Measurements from ENCODE around the gene SPON2. TPM values are rescaled to one million over a fixed set of nuclear protein-coding genes. Genes with fewer than 3 reads are reported as not detected.

The SPON2 gene
- total RNA-seq (10 to 100 TPM; 12.8 to 15.7 TPM), total RNA-seq (0.59 to 23.4 (median 6.5) reads per million in 172 experiments)
- 12.7 TPM for polyA plus RNA-seq (2013, experiment 1 of 2)
- polyA plus RNA-seq (2013, experiment 2 of 2) = 11.9 TPM

GRCh38 chr4:1172228-1172851, at the start of gene SPON2:
Gene SPON2 (minus strand): TSS chr4:1172583.
- ChIA-PET POLR2A (interaction anchor here (1.1 to 2.9 kb wide), 4 partner anchors 12 to 76 kb away, joined by 3 to 10 read pairs (median 6); partner anchors contain the start of gene CTBP1), CTCF (interaction anchor here (0.6 kb wide), 1 partner anchor 96 kb away, joined by 3 read pairs; no protein-coding TSS in a partner anchor)
- Mint-ChIP-seq H3K4me1 (ENCODE audit: low read depth) (peaks cover 30% of the 10 kb centered on the region), H3K27ac (no peak within 1 kb of the TSS), H3K9me3 (no peaks in the 10 kb centered on the region), H3K4me3 (peak within 1 kb of the TSS; percentile 82), H3K27me3 (peaks cover 29% of the 10 kb centered on the region), H3K36me3 (ENCODE audit: low read depth) (no peaks in the 10 kb centered on the region)
- H3K4me1 ChIP-seq (ENCODE audit: insufficient read depth, low read length) = peaks cover 40% of the 10 kb centered on the region
- peaks cover 0 to 25% of the 10 kb centered on the region in 2 experiments for H3K9me3 ChIP-seq (ENCODE audit: control insufficient read depth in 1 of 2, insufficient read depth in 1 of 2, low read length in 2 of 2)
- intact Hi-C loops (cut with DNase I, micrococcal nuclease) = no loop called here
- TF ChIP-seq CTCF (IDR thresholded peaks at IDR 0.05) = no peak
- H3K27ac ChIP-seq (ENCODE audit: low read depth in 1 of 2, low read length in 2 of 2) = no peak within 1 kb of the TSS
- ATAC-seq (ENCODE audit: poor library complexity) = no peak
- peaks cover 31% of the 10 kb centered on the region in 2 experiments for H3K27me3 ChIP-seq (ENCODE audit: control insufficient read depth in 1 of 2, insufficient read depth in 2 of 2, low read length in 2 of 2)
- DNase-seq = peak in 3 of 14 experiments; percentile 14 to 34 (median 32)
- no peaks in the 10 kb centered on the region for H3K36me3 ChIP-seq (ENCODE audit: insufficient read depth, low read length)
- H3K4me3 ChIP-seq (ENCODE audit: low read length) = peak within 1 kb of the TSS; percentile 47

- CTCF ChIA-PET = no interaction called here
- no peaks in the 10 kb centered on the region for H3K9me3 ChIP-seq (ENCODE audit: control insufficient read depth in 1 of 2, insufficient read depth in 1 of 2, low read length in 2 of 2)
- H3K4me3 ChIP-seq (ENCODE audit: low read length) = no peak overlapping the region
- Mint-ChIP-seq H3K27ac (no peak overlapping the region), H3K4me1 (ENCODE audit: low read depth) (peaks cover 32% of the 10 kb centered on the region), H3K36me3 (ENCODE audit: low read depth) (peaks cover 70% of the 10 kb centered on the region), H3K9me3 (no peaks in the 10 kb centered on the region), H3K27me3 (no peaks in the 10 kb centered on the region), H3K4me3 (no peak overlapping the region)
- H3K4me1 ChIP-seq (ENCODE audit: insufficient read depth, low read length) = peaks cover 29% of the 10 kb centered on the region
- H3K36me3 ChIP-seq (ENCODE audit: insufficient read depth, low read length) = peaks cover 42% of the 10 kb centered on the region
- intact Hi-C loops (cut with DNase I, micrococcal nuclease) = no loop called here
- ATAC-seq (ENCODE audit: poor library complexity) (no peak), DNase-seq (no peak)
- H3K27ac ChIP-seq (ENCODE audit: low read depth in 1 of 2, low read length in 2 of 2) = no peak overlapping the region
- TF ChIP-seq CTCF (IDR thresholded peaks at IDR 0.05) = no peak
- POLR2A ChIA-PET = no interaction called here
- no peaks in the 10 kb centered on the region for H3K27me3 ChIP-seq (ENCODE audit: control insufficient read depth in 1 of 2, insufficient read depth in 2 of 2, low read length in 2 of 2)
Measured at GRCh38 chr4:1221155-1221870, 48.9 kb upstream of the SPON2 start.

GRCh38 chr4:1220566-1220965, 48.2 kb upstream of the SPON2 start:
- TF ChIP-seq CTCF (IDR thresholded peaks at IDR 0.05) = no peak
- no peaks in the 10 kb centered on the region for H3K9me3 Mint-ChIP-seq
- no peak overlapping the region for H3K4me3 Mint-ChIP-seq
- CTCF ChIA-PET = no interaction called here
- no peak overlapping the region for H3K27ac Mint-ChIP-seq
- POLR2A ChIA-PET = no interaction called here
- H3K27ac ChIP-seq (ENCODE audit: low read depth in 1 of 2, low read length in 2 of 2) = no peak overlapping the region
- no peaks in the 10 kb centered on the region for H3K9me3 ChIP-seq (ENCODE audit: control insufficient read depth in 1 of 2, insufficient read depth in 1 of 2, low read length in 2 of 2)
- H3K36me3 Mint-ChIP-seq (ENCODE audit: low read depth) = peaks cover 64% of the 10 kb centered on the region
- H3K4me3 ChIP-seq (ENCODE audit: low read length) = no peak overlapping the region
- no peak for ATAC-seq (ENCODE audit: poor library complexity)
- peaks cover 43% of the 10 kb centered on the region for H3K36me3 ChIP-seq (ENCODE audit: insufficient read depth, low read length)
- peaks cover 37% of the 10 kb centered on the region for H3K4me1 ChIP-seq (ENCODE audit: insufficient read depth, low read length)
- peaks cover 32% of the 10 kb centered on the region for H3K4me1 Mint-ChIP-seq (ENCODE audit: low read depth)
- no peaks in the 10 kb centered on the region for H3K27me3 ChIP-seq (ENCODE audit: control insufficient read depth in 1 of 2, insufficient read depth in 2 of 2, low read length in 2 of 2)
- DNase-seq = no peak
- intact Hi-C loops (cut with DNase I, micrococcal nuclease) = no loop called here
- H3K27me3 Mint-ChIP-seq = no peaks in the 10 kb centered on the region

Data from CD4-positive, alpha-beta T cell (primary cell).